Osteocyte (in vitro differentiated cells): Measurements from ENCODE around the gene CCL20. TPM values are rescaled to one million over a fixed set of nuclear protein-coding genes. Genes with fewer than 3 reads are reported as not detected.
A peak's percentile ranks its signal among the peaks of the same experiment; 100 is the strongest.

Source experiments
- DNase-seq: peaks from one replicate; pipeline ENCODE4 v3.0.0; 2021; ENCODE audit warnings: mixed read lengths; ENCODE audit not compliant: unreplicated experiment; ENCODE audit errors: extremely low spot score
- H3K27ac Mint-ChIP-seq: one replicate; pipeline ENCODE4 v1.8.0; 2021; ENCODE audit warnings: mild to moderate bottlenecking, mixed read lengths; ENCODE audit not compliant: unreplicated experiment
- H3K27me3 Mint-ChIP-seq: one replicate; pipeline ENCODE4 v1.8.0; 2021; ENCODE audit warnings: mixed read lengths; ENCODE audit not compliant: unreplicated experiment
- H3K36me3 Mint-ChIP-seq: one replicate; pipeline ENCODE4 v1.8.0; 2021; ENCODE audit warnings: mixed read lengths; ENCODE audit not compliant: unreplicated experiment
- H3K4me1 Mint-ChIP-seq: one replicate; pipeline ENCODE4 v1.8.0; 2021; ENCODE audit warnings: mixed read lengths; ENCODE audit not compliant: unreplicated experiment
- H3K4me3 Mint-ChIP-seq: one replicate; pipeline ENCODE4 v1.8.0; 2021; ENCODE audit warnings: mild to moderate bottlenecking, moderate library complexity, mixed read lengths; ENCODE audit not compliant: unreplicated experiment
- H3K9me3 Mint-ChIP-seq: one replicate; pipeline ENCODE4 v1.8.0; 2021; ENCODE audit warnings: mixed read lengths; ENCODE audit not compliant: unreplicated experiment
- CTCF ChIP-seq: fragments of 200-600 bp; sonication (generic); IDR thresholded peaks from 2 replicates; pipeline ENCODE4 v1.5.0; 2021; ENCODE audit warnings: antibody characterized with exemption, mild to moderate bottlenecking, moderate library complexity
- total RNA-seq: library from RNA; stranded (reverse); gene quantifications from 2 replicates; pipeline ENCODE4 v1.2.1, GENCODE V29; 2021

CCL20 gene
- total RNA-seq, 1 donor from 2014 or later: not detected

- H3K4me1 Mint-ChIP-seq: no peaks in the 10 kb centered on the region
- no peaks in the 10 kb centered on the region for H3K36me3 Mint-ChIP-seq
- DNase-seq: no peak
- H3K27ac Mint-ChIP-seq: no peak overlapping the region
- H3K9me3 Mint-ChIP-seq: no peaks in the 10 kb centered on the region
- TF ChIP-seq CTCF: no peak
- H3K4me3 Mint-ChIP-seq: no peak overlapping the region
- H3K27me3 Mint-ChIP-seq: no peaks in the 10 kb centered on the region
Observed at GRCh38 chr2:227772932-227773331, 40.7 kb upstream of the CCL20 start.

GRCh38 chr2:227774011-227774624, 39.5 kb upstream of the CCL20 start:
- DNase-seq: peak; percentile 1
- TF ChIP-seq CTCF: no peak

GRCh38 chr2:227774895-227775842, 38.5 kb upstream of the CCL20 start:
- no peaks in the 10 kb centered on the region for H3K4me1 Mint-ChIP-seq
- no peak overlapping the region for H3K27ac Mint-ChIP-seq

More at GRCh38 chr2:227774011-227774624, 39.5 kb upstream of the CCL20 start:
- Mint-ChIP-seq H3K4me1 (no peaks in the 10 kb centered on the region), H3K36me3 (no peaks in the 10 kb centered on the region), H3K27ac (no peak overlapping the region), H3K9me3 (no peaks in the 10 kb centered on the region), H3K4me3 (no peak overlapping the region), H3K27me3 (no peaks in the 10 kb centered on the region)

GRCh38 chr2:227780981-227781615, 32.5 kb upstream of the CCL20 start:
- DNase-seq: peak; percentile 65
- no peaks in the 10 kb centered on the region for H3K9me3 Mint-ChIP-seq
- H3K4me1 Mint-ChIP-seq: no peaks in the 10 kb centered on the region
- H3K4me3 Mint-ChIP-seq: no peak overlapping the region
- no peak for TF ChIP-seq CTCF
- no peaks in the 10 kb centered on the region for H3K36me3 Mint-ChIP-seq
- H3K27me3 Mint-ChIP-seq: no peaks in the 10 kb centered on the region
- H3K27ac Mint-ChIP-seq: no peak overlapping the region

More at GRCh38 chr2:227774895-227775842, 38.5 kb upstream of the CCL20 start:
- no peak overlapping the region for H3K4me3 Mint-ChIP-seq
- DNase-seq: peak; percentile 1
- TF ChIP-seq CTCF: no peak
- no peaks in the 10 kb centered on the region for H3K36me3 Mint-ChIP-seq
- no peaks in the 10 kb centered on the region for H3K9me3 Mint-ChIP-seq
- H3K27me3 Mint-ChIP-seq: no peaks in the 10 kb centered on the region
